ENCODE measurements around the gene LMAN1L. TPM values are rescaled to one million over a fixed set of nuclear protein-coding genes. Genes with fewer than 3 reads are reported as not detected.

Gene LMAN1L
- polyA plus RNA-seq, 1 donor from 2014 or later, result not detected

- peaks cover 43% of the 10 kb centered on the region for H3K27me3 ChIP-seq (ENCODE audit: insufficient read depth, low read depth, low read length)
- no peaks in the 10 kb centered on the region for H3F3A ChIP-seq (ENCODE audit: insufficient read depth, low read length, poor library complexity, severe bottlenecking)
- H3K27ac ChIP-seq (ENCODE audit: low read length), result no peak overlapping the region
- no peaks in the 10 kb centered on the region for H4K20me1 ChIP-seq (ENCODE audit: insufficient read depth)
- no peak overlapping the region for H3K4me2 ChIP-seq (ENCODE audit: low read length)
- no peaks in the 10 kb centered on the region for H3K36me3 ChIP-seq (ENCODE audit: insufficient read depth, low read length)
- H3K4me3 ChIP-seq (ENCODE audit: low read length), result no peak overlapping the region
- no peak overlapping the region for H3K9ac ChIP-seq (ENCODE audit: low read length)
- no peaks in the 10 kb centered on the region for H3K79me2 ChIP-seq (replicated peaks; ENCODE audit: insufficient read depth, low read length)
- H3K9me3 ChIP-seq (ENCODE audit: low read length), result no peaks in the 10 kb centered on the region
- H2AFZ ChIP-seq (ENCODE audit: low read depth, low read length), result no peak overlapping the region
- no peak for TF ChIP-seq TAF1 (IDR thresholded peaks at IDR 0.05; ENCODE audit: low read depth)
- no peak for TF ChIP-seq CTCF (IDR thresholded peaks at IDR 0.05; ENCODE audit: poor library complexity, severe bottlenecking)
- no peak for TF ChIP-seq REST (IDR thresholded peaks at IDR 0.05; ENCODE audit: borderline replicate concordance)
- TF ChIP-seq SMC3 (conservative IDR thresholded peaks at IDR 0.05; ENCODE audit: poor library complexity), result no peak
- TF ChIP-seq RAD21 (conservative IDR thresholded peaks at IDR 0.05), result no peak
- no peak for TF ChIP-seq MXI1 (conservative IDR thresholded peaks at IDR 0.05; ENCODE audit: poor library complexity, severe bottlenecking)
- H3K9me2 ChIP-seq (ENCODE audit: insufficient read depth, low read length), result no peaks in the 10 kb centered on the region
Observed at GRCh38 chr15:74823324-74823723, 10.7 kb downstream of the LMAN1L start.

- no peak overlapping the region for H3K9ac ChIP-seq (ENCODE audit: low read length)
Observed at GRCh38 chr15:74824976-74825375, 12.3 kb downstream of the LMAN1L start.

More at GRCh38 chr15:74824976-74825375, 12.3 kb downstream of the LMAN1L start:
- peaks cover 50% of the 10 kb centered on the region for H3K27me3 ChIP-seq (ENCODE audit: insufficient read depth, low read depth, low read length)
- no peaks in the 10 kb centered on the region for H3K9me2 ChIP-seq (ENCODE audit: insufficient read depth, low read length)
- no peak overlapping the region for H3K4me2 ChIP-seq (ENCODE audit: low read length)
- no peaks in the 10 kb centered on the region for H3K9me3 ChIP-seq (ENCODE audit: low read length)
- no peak overlapping the region for H2AFZ ChIP-seq (ENCODE audit: low read depth, low read length)
- H3K36me3 ChIP-seq (ENCODE audit: insufficient read depth, low read length), result no peaks in the 10 kb centered on the region
- H3K4me3 ChIP-seq (ENCODE audit: low read length), result no peak overlapping the region
- no peaks in the 10 kb centered on the region for H3F3A ChIP-seq (ENCODE audit: insufficient read depth, low read length, poor library complexity, severe bottlenecking)
- H4K20me1 ChIP-seq (ENCODE audit: insufficient read depth), result no peaks in the 10 kb centered on the region
- no peaks in the 10 kb centered on the region for H3K79me2 ChIP-seq (replicated peaks; ENCODE audit: insufficient read depth, low read length)
- no peak overlapping the region for H3K27ac ChIP-seq (ENCODE audit: low read length)
- no peak for TF ChIP-seq CTCF (IDR thresholded peaks at IDR 0.05; ENCODE audit: poor library complexity, severe bottlenecking)
- no peak for TF ChIP-seq POLR2AphosphoS5 (IDR thresholded peaks at IDR 0.05)
- TF ChIP-seq EZH2 (IDR thresholded peaks at IDR 0.05; ENCODE audit: borderline replicate concordance, insufficient read depth, low read length, poor library complexity, severe bottlenecking), result no peak
- TF ChIP-seq MXI1 (conservative IDR thresholded peaks at IDR 0.05; ENCODE audit: poor library complexity, severe bottlenecking), result no peak
- no peak for TF ChIP-seq EP300 (conservative IDR thresholded peaks at IDR 0.05; ENCODE audit: poor library complexity, severe bottlenecking)
- no peak for TF ChIP-seq SMC3 (conservative IDR thresholded peaks at IDR 0.05; ENCODE audit: poor library complexity)
- no peak for TF ChIP-seq RAD21 (conservative IDR thresholded peaks at IDR 0.05)
- no peak for TF ChIP-seq REST (IDR thresholded peaks at IDR 0.05; ENCODE audit: borderline replicate concordance)
- TF ChIP-seq TAF1 (IDR thresholded peaks at IDR 0.05; ENCODE audit: low read depth), result no peak

Data from neural cell (in vitro differentiated cells).